Left ventricle myocardium inferior (tissue), 1 donor: ENCODE results near the gene GRID1. TPM values are rescaled to one million over a fixed set of nuclear protein-coding genes. Genes with fewer than 3 reads are reported as not detected.

Experiments used
- DNase-seq: peaks from one replicate; pipeline ENCODE4 v3.0.0-alpha.2; 2020
- H3K27ac ChIP-seq: fragments of 200-600 bp; replicated peaks from 2 replicates; pipeline ENCODE4 v1.8.0; 2021
- H3K27me3 ChIP-seq: fragments of 200-600 bp; 2 replicates; pipeline ENCODE4 v1.8.0; 2021; ENCODE audit warnings: low read depth
- H3K36me3 ChIP-seq: fragments of 200-600 bp; 2 replicates; pipeline ENCODE4 v1.8.0; 2021
- H3K4me1 ChIP-seq: fragments of 200-600 bp; 2 replicates; pipeline ENCODE4 v1.8.0; 2021
- H3K4me3 ChIP-seq: fragments of 200-600 bp; 2 replicates; pipeline ENCODE4 v1.8.0; 2021; ENCODE audit warnings: mild to moderate bottlenecking, moderate library complexity
- H3K9me3 ChIP-seq: fragments of 200-600 bp; replicated peaks from 2 replicates; pipeline ENCODE4 v1.8.0; 2021
- CTCF ChIP-seq: fragments of 200-600 bp; IDR thresholded peaks from 2 replicates; pipeline ENCODE4 v1.8.0; 2021; ENCODE audit warnings: antibody characterized with exemption, mild to moderate bottlenecking, borderline replicate concordance
- intact Hi-C: fragments of 100-400 bp; cut with micrococcal nuclease; formaldehyde crosslinking; loops from one replicate; pipeline ENCODE4 v1.11.0; 2022
- total RNA-seq: library from RNA; stranded (reverse); fragmentation: NEBNext Ultra II Directional; extraction: Animal tissue kit (Norgen Biotek cat#: 25700); gene quantifications from one replicate; pipeline ENCODE4 v1.2.1, GENCODE V29; 2021
- donor health status: DM: no; HTN: yes; CAD: no; lungs with severe emphysema.

Gene GRID1
- total RNA-seq, 1 donor from 2014 or later, result 1.6 TPM

DNA sequence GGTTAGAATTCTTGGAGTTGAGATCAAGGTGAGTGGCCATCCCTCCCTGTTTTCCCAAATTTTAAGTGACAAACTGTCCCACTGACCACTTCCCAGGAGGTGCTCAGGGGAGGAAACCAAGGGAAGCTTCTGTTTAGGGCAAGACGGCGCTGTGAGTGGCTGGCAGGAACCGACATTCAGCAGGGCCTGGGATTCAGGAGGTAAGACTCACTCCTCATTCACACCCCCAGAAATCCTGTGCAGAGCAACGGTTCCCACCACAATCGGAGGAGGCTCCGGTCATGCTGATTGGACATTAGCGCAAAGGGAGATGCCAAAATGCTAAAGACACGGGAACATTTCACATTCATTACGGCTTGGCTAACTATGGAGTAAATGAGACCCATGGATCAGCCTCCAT lies 200.9 kb downstream of the GRID1 start:
- H3K4me3 ChIP-seq, result no peak overlapping the region
- DNase-seq, result no peak
- H3K36me3 ChIP-seq, result no peaks in the 10 kb centered on the region
- no peak for TF ChIP-seq CTCF
- no peaks in the 10 kb centered on the region for H3K9me3 ChIP-seq
- H3K27me3 ChIP-seq, result no peaks in the 10 kb centered on the region
- intact Hi-C loops, result no loop called here
- H3K4me1 ChIP-seq, result no peaks in the 10 kb centered on the region
- H3K27ac ChIP-seq, result no peak overlapping the region

DNA sequence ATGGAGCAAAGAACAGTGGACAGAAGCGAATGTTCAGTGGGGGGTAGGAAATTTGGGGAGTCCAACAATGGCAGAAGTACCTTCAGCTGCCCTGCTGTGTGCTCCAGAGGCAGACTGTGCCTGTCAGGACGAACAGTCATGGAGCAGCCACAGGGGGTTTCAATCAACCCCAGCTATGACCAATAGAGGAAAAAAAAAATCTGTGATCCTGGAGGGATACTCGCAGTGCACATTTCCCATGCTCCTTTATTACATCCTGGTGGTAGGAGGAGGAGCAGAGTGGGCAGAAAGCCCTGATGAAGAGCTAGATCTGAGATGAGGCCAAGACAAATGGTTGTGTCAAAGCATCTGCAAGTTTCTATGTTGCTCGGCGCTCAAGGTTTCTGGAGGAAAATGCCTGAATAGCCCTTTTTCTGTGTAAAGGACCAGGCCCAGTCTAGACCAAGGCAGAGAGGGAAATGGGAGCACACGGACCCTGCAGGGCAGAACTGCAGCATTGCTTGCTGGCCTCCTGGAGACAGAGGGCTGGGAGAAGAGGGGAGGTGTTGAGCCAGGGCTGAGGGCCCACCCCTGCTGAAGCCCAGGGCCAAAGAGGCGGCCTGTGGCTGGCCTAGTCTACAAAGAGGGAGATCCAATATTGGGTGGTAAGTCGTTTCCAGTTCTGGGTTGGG lies 201.5 kb downstream of the GRID1 start:
- no peak for TF ChIP-seq CTCF
- Histone ChIP-seq H3K27me3 (no peaks in the 10 kb centered on the region), H3K4me1 (no peaks in the 10 kb centered on the region), H3K27ac (no peak overlapping the region), H3K4me3 (no peak overlapping the region), H3K9me3 (no peaks in the 10 kb centered on the region), H3K36me3 (no peaks in the 10 kb centered on the region)
- intact Hi-C loops, result no loop called here
- DNase-seq, result no peak

GRCh38 chr10:86164174-86164774 lies 202.3 kb downstream of the GRID1 start:
- intact Hi-C loops, result no loop called here
- H3K9me3 ChIP-seq, result no peaks in the 10 kb centered on the region
- no peak overlapping the region for H3K4me3 ChIP-seq
- no peak for DNase-seq
- TF ChIP-seq CTCF, result no peak
- no peak overlapping the region for H3K27ac ChIP-seq
- no peaks in the 10 kb centered on the region for H3K36me3 ChIP-seq
- no peaks in the 10 kb centered on the region for H3K4me1 ChIP-seq
- no peaks in the 10 kb centered on the region for H3K27me3 ChIP-seq

GRCh38 chr10:86163522-86164173 lies 202.9 kb downstream of the GRID1 start:
- no peaks in the 10 kb centered on the region for H3K36me3 ChIP-seq
- H3K27ac ChIP-seq, result no peak overlapping the region
- H3K4me1 ChIP-seq, result no peaks in the 10 kb centered on the region
- no peak for TF ChIP-seq CTCF
- H3K27me3 ChIP-seq, result no peaks in the 10 kb centered on the region
- no peaks in the 10 kb centered on the region for H3K9me3 ChIP-seq
- no peak overlapping the region for H3K4me3 ChIP-seq
- intact Hi-C loops, result no loop called here
- DNase-seq, result no peak

DNA sequence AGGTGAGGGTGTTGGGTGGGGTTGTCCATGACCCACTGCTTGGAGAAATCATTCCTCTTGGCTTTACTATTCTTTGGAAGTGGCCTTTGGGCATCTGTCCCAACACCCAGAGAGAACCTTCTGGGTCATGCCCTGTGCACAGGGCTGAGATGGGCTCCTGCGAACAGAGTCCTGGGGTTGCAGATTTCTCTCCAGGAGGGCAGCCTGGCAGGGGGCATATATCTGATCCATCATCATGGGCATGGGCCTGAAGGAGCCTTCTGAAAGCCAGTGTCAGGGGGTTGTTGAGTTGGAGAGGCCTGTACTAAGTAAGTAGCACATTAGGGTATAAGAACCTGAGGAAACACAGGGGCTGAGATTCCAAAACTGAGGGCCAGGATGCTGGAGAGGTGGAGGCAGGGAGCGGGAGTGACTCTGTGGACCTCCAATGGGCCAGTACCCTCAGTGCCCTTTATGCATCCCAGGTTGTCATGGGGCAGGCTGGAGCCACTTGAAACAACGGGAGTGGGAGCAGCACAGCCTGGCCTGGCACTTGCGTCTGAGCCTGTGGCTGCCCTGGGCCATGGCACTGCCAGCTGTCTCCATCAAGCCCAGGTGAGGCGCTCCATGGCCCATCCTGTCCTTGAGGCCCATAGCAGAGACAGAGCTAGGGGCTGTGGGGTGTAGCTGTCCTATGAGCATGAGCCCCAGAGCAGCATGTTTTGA lies 203.7 kb downstream of the GRID1 start:
- Histone ChIP-seq H3K27ac (no peak overlapping the region), H3K27me3 (peaks cover 2% of the 10 kb centered on the region), H3K9me3 (no peaks in the 10 kb centered on the region), H3K36me3 (no peaks in the 10 kb centered on the region), H3K4me3 (no peak overlapping the region), H3K4me1 (no peaks in the 10 kb centered on the region)
- no peak for TF ChIP-seq CTCF
- no peak for DNase-seq
- intact Hi-C loops, result no loop called here
